HG02798 (cell line): ENCODE data around the gene MAGI1.
"Not testable (repeated sequence)": the region's sequence is repeated elsewhere in the genome, so short reads cannot be mapped to it uniquely, and the experiment has no call there.

Experiments used
- ATAC-seq: cut with Tn5 transposase; IDR thresholded peaks from one replicate; pipeline ENCODE4 v1.9.1; 2021; ENCODE audit warnings: mild to moderate bottlenecking; ENCODE audit not compliant: unreplicated experiment, poor library complexity

Gene MAGI1

DNA sequence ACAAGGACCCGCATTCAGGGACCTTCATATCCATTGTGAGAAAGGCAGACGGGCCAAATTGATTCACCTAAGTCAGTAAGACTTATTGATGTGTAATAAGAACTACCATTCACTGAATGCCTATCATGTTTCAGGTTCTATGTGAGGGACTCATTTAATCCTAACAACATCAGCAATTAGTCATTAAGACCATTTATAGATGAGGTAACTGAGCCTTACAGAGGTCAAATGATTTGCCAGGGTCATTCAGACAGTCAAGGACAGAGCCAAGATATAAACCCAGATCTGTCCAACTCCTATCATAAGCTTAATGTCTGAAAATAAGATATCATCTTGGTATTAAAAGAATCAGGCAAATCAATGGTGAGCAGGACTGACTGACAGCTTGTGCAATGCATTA is 453.8 kb downstream of the MAGI1 start:
- no peak for ATAC-seq

DNA sequence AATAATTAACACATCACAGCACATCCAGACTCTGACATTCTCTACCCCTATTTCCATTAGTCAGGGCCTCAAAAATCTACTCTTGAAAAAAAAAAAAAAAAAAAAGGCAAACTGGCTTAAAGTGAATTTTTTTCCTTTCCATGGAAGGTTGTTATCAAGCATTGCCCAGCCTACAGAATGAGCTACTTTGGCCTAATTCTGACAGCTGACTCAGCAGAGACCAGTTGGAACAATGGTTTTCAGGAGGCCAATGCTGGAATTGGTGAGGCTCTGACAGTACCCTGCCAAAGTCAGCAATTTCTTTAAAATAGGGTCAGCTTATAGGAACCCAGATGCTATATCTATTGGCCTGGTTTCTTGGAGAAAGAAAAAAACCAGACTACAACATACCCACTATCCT is 454.7 kb downstream of the MAGI1 start:
- ATAC-seq = no peak

DNA sequence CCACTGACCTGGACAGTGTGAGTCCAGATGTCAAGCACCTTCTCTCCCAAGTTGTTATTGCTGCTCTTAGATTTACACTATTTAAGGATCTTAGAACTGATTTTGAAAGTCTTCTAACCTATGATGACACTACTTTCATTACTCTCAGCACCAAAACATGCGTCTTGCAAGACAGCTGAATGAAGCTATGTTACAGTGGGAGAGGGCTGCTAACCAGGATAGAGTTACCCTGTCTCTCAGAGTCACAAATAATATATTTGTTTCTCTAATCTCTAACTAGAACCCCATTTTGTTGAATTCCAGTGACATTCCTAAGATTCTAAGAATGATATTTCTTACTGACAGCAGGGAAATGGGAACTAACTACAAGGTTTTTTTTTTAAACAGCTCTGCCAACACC is 455.5 kb downstream of the MAGI1 start:
- ATAC-seq = no peak

DNA sequence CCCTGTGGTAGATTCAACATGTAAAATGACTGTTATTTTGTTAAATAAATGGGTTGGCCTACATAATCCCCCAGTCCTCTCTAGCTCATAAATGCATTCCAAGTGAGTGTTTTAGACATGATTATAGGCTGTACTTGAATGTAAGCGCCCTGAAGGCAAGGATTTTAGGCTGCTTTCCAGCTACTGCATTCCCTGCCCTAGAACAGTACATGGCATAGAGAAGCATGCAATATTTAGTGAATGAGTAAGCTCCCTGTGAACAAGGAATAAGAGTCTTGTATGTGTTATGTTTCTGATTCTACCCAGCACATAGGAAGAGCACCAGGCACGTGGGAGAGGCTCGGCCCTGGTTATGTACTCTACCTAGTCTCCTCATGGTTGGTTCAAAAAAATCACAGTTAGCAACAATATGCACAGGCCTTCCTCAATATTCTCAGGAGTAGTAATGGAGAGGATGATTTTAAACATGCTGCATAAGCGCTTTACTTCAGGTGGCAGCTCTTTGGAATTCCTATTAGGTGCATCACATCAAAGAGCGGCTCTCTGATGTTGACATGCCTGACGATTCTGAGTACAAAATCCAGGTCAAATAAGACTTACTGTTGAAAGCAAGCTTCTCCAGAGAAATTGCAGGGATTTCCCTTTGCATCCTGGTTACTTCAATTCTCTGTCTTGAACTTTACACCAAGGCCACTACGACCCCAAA is 456.6 kb downstream of the MAGI1 start:
- no peak for ATAC-seq

DNA sequence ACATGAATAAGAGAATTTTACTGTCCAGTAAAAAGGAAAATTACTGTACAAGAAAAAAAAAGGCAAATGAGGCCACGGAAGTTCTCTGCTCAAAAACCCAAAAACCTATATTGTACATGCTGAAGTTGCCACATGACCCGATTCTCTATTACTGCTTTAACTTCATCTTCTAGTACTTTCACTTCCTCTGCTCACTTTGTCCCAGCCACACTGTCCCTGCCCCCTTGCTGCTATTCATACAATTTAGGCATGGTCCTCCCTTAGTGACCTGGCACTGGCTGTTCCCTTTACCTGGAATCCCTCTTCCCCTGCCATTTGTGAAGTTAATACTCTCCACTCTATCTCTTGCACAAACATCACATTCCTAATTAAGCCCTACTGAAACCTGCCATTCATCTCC is 457.4 kb downstream of the MAGI1 start:
- no peak for ATAC-seq

DNA sequence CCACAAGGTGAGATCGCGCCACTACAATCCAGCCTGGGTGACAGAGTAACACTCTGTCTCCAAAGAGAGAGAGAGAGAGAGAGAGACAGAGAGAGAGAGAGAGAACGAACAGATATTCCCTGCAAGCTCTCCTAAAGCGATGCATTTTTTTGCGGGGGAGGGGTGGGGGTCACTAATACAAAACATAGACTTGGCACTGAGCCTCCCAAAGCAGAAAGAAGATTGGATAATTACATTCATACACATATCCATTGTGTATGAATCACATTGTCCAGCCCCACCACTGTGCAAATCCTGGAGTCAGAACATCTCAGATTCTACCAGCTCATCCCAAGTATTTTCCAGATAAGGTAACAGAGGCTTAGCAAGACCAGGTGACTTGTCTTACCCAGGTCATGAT is 459.9 kb downstream of the MAGI1 start:
- no peak for ATAC-seq

DNA sequence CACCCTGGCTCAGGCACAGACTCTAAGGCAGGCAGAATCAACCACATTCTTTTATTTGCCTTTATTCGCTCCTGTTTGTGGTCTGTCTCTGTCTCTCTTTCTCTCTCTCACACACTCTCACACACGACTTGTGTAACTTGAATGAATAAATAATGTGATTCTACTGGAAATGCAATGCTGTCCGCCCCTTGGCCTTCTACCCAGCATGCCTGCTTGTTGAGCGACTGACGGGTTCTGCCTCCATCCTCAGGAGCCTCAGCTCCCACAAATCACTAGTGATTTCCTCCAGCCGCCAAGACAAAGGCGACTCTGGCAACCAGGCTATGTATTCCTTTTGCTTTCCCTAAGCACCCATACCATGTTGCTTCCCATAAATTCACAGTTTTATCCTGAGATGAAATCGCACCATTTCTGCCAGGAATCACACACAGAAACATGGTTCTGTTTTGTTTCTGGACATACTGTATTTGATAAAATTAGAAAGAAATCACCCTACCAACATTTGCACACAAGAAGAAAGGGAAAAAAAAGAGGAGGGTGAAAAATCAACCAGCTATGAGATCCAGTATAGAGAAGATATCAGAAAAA is 460.8 kb downstream of the MAGI1 start:
- no peak for ATAC-seq

DNA sequence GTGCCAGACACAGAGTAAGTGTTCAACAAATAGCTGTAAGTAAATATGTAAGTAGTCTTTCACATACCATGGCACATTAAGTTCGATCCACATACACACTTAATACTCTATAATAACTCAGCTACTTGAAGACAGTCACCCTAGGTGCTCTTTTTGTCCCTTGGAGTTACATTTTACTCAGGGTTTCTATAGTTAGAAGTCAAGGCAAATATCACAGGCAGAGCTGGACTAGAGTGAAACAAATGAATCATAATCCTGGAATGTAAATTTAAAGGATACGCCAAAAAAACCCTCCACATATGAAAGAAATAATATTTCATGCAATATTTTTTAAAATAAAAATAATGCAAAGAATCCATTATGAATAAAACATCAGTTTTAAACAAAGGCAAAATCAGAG is 461.8 kb downstream of the MAGI1 start:
- no peak for ATAC-seq

DNA sequence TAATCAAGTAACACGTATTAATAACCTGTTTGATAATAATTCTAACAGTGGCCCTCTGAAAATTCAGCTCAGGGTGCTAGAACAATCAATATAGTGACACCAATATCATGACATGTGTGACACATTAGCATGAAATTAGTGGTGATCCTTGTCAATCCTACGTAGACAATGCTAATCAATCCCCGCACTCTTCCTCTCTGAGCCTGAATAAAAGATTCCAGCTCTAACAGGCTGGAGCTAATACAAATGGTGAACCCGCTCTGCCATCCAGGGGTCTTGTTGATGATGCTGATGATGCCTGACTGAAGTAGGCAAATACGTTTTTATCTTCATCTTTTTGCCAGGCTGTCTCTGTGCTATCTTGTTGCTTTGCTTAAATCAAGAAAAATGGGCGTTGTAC is 462.5 kb downstream of the MAGI1 start:
- no peak for ATAC-seq

DNA sequence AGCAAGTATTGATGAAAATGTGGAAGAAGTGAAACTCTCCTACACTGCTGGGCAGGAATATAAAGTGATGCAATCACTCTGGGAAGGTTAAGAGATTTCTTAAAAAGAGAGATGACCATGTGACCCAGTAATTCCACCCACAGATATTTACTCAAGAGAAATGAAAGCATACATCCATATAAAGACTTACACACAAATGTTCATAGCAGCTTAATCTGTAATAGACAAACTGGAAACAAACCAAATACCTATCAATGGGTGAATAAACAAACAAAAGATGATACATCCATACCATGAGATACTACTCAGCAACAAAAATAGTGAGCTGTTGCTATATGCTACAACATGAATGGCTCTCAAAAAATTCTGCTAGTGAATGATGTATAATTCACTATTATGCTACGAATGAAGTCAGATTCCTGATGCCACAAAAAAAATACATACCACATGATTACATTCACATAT is 463.3 kb downstream of the MAGI1 start:
- ATAC-seq = no peak

DNA sequence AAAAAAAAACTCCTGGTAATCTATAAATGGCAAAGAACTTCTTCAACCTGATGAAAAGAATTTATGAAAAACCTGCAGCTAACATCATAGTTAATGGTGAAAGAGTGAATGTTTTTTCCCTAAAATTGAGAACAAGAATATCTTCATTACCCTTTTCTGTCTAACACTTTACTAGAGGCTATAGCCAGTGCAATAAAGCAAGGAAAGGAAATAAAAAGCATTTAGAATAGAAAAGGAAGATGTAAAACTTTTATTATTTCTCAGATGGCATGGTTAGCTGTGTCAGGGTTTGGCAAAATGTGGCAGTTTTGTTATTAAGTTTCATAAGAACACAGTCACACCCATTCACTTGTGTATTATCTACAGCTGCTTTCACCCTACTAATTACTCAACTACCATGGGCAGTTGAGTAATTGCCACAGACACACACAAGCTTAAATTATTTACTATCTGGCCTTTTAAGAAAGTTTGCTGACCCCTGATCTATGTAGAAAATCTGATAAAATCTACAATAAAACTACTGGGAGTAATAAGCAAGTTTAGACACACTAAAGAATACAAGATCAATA is 465.1 kb downstream of the MAGI1 start:
- no peak for ATAC-seq

DNA sequence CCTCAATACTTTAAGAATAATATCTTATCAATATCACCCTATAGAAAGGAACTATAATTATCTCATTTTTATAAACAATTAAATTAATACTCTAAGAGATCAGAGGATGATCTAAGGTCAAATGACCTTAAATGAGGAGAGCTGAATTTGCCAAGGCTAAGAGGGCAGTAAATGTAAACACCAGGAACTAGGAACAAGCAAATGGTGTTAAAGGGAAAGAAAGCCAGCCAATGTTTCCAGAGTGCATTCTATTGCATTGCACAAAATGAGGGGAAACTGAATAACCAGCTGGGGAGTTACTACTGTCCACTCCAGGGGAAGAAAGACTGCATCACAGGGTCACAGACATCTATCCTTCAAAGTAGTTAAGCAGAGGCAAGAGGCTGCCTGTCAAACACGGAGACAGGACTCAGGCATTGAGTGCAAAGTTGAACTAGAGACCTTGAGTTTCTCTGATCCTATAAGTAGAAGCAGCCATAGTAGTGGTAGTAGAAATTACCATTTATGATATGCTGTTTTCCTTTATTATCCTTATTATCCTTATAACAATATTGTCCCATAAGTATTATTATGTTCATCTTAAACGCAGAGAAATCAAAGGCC is 466.4 kb downstream of the MAGI1 start:
- no peak for ATAC-seq

DNA sequence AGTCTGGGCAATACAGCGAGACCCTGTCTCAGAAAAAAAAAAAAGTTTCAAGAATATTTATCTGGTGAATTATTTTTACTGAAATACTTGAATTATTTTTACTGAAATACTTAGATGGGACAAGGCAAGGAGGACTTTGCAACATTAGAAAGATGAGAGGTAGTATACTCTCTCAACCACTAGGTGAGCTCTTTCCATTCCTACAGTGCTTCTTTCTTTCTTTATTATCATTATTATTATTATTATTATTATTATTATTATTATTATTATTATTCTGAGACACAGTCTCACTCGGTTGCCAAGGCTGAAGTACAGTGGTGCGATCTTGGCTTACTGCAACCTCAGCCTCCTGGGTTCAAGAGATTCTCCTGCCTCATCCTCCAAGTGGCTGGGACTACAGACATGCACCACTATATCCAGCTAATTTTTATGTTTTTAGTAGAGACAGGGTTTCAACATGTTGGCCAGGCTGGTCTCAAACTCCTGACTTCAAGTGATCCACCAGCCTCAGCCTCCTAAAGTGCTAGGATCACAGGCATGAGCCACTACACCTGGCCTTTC is 468.8 kb downstream of the MAGI1 start:
- ATAC-seq = no peak

DNA sequence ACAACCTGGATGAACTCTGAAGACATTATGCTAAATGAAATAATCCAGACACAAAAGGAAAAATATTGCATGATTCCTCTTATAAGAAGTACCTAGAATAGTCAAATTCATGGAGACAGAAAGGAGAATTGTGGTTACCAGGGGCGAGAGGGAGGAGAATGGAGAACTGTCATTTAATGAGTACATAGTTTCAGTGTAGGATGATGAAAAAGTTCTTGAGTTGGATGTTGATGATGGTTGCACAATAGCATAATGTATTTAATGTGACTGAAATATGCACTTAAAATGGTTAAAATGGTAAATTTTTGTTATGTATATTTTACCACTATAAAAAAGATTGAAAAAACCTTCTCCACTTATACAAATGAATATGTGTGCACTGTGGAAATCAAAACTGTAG is 469.6 kb downstream of the MAGI1 start:
- no peak for ATAC-seq

DNA sequence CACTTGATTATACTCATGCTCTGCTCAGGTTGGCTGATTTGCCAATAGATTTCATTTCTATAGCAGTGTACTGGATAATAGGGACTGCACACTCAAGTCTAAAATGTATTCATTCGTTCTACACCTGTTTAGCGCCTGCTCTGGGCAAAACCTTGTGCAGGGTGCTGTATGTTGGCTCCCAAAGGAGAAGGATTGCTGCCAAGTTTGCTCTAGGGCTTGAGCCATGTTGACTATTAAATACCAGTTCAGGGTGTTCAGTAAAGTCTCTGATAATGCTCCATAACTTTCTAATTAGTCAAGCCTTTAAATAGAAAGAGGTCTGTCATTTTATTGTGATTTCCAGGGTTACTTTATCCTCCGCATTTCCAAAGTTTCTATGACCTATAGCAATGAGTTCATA is 470.2 kb downstream of the MAGI1 start:
- no peak for ATAC-seq

DNA sequence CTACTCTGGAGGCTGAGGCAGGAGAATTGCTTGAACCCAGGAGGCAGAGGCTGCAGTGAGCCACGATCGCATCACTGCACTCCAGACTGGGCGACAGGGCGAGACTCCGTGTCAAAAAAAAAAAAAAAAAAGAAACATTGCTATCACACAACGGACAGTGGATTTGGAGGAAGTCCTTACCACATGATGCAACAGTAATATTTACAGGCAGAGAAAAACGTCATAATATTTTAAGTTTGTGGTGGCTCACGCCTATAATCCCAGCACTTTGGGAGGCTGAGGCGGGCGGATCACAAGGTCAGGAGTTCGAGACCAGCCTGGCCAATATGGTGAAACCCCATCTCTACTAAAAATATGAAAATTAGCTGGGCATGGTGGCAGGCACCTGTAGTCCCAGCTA is 473.0 kb downstream of the MAGI1 start:
- ATAC-seq = not testable (repeated sequence)

DNA sequence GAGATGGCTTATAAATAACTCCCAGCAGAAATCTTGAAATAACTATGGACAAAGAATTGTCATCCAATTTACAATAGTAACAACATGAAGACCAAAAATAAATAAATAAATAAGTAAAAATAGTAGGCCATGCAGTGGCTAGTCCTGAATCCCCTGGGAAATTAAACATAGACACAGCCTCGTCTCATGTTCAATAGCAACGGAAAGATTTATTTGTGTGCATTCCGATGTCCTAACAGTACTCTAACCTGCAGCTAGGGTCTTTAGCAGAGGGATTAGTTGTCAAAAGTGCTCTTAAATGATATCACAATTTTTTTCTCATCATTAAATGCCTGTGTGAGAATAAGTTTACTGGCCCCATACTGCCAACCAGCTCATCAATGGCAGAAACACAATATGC is 474.2 kb downstream of the MAGI1 start:
- no peak for ATAC-seq

DNA sequence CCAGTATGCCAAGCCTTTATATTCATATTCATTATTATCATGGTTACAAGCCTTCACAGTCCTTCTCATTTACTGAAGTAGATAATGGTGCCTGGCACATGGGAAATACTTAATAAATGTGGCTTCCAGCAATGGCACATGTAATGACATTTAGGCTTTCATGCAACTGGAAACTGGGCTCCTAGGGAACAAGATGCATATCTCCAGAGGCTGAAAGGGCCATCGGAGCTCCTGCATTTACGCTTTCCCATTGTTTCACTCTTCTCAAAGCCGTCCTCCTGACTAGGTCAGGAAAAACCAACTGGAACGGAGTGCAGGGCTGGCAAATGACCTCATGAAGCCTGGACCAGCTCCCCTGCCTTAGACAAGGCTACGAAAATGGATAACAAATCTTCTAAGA is 474.9 kb downstream of the MAGI1 start:
- ATAC-seq = no peak

DNA sequence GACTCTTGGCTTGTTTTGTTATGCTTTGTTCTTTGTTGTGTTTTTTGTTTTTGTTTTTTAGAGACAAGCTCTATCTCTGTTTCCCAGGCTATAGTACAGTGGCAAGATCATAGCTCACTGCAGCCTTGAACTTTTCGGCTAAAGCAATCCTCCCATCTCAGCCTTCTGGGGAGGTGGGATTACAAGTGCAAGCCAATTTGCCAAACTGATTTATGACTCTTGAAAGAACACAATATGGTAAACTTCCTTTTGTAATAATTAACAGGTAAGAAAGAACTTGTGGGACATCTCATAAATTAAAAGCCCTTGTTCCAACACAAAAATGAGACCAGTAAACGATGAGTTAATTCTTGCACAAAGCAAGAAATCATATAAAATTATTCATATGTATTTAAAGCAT is 476.3 kb downstream of the MAGI1 start:
- no peak for ATAC-seq

DNA sequence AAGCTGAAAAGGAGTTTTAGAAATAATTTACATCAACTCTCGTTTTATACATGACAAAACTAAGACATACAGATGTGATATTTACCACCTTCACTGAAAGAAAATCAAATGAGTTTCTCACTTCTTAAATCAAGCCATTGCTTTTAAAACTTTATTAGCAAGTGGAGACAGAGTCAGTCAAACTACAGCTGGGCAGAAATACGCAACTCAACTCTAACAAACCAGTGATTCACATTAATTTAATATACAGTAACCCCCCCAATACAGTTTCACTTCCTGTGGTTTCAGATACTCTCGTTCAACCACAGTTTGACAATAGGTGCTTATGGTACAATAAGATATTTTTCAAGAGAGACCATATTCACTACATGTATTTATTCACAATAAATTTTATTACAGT is 477.1 kb downstream of the MAGI1 start:
- ATAC-seq = no peak

DNA sequence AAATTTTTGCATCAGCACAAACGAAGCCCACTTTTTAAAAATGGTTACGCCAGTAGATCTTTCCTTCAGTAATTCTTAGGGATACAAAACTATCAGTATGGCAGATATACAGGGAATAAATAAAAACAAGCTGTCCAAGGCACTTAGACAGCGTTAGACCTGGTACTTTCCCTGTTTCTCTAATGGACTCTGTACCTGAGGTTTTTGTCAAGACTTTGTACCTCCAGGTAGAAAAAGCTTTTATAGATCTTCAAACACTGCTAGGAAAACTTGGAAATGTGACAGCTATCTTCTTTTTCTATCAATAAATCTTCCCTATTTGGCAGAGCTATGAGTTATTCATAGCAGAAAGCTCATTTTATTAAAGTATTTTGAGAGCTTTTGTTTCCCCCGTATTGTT is 477.8 kb downstream of the MAGI1 start:
- ATAC-seq = no peak
